Measurements from ENCODE around the gene SMAD6. TPM values are rescaled to one million over a fixed set of nuclear protein-coding genes. Genes with fewer than 3 reads are reported as not detected.
A peak's percentile ranks its signal among the peaks of the same experiment; 100 is the strongest.

Gene SMAD6
- total and polyA plus RNA-seq, 9 of the 15 experiments (the other 6 are each of a cell fraction or from before 2014, with no cell fraction given): 0.10 to 15.5 (median 3.7) TPM

- TF ChIP-seq KLF1 (tag; IDR thresholded peaks at IDR 0.05): no peak
- TF ChIP-seq GABPB1 (CRISPR knock-in tag; IDR thresholded peaks at IDR 0.05): peak; percentile 45
- TF ChIP-seq CC2D1A (IDR thresholded peaks at IDR 0.05): peak; percentile 32; the same call in 1 of the 2 replicates
- peak; percentile 84 for TF ChIP-seq REST (IDR thresholded peaks at IDR 0.05; ENCODE audit: borderline replicate concordance)
- no peak for TF ChIP-seq REST (CRISPR knock-in tag; IDR thresholded peaks at IDR 0.05; ENCODE audit: low read depth)
- peak; percentile 83 for TF ChIP-seq STAG1 (CRISPR knock-in tag; IDR thresholded peaks at IDR 0.05; ENCODE audit: borderline replicate concordance)
- TF ChIP-seq PTTG1 (tag; IDR thresholded peaks at IDR 0.05; ENCODE audit: low read depth): no peak
- TF ChIP-seq TFAP4 (CRISPR knock-in tag; IDR thresholded peaks at IDR 0.05; ENCODE audit: borderline replicate concordance): peak; percentile 55; the same call in 1 of the 2 replicates
- no peak for TF ChIP-seq ATF2 (CRISPR knock-in tag; IDR thresholded peaks at IDR 0.05)
- no peak for TF ChIP-seq MEIS2 (IDR thresholded peaks at IDR 0.05; ENCODE audit: partially characterized antibody)
These were observed 72.2 kb downstream of the SMAD6 start (continued) for GRCh38 chr15:66774001-66774814.

All from K562 (cell line).